ENCODE data around the gene BPHL.
"Not testable (repeated sequence)": the region's sequence is repeated elsewhere in the genome, so short reads cannot be mapped to it uniquely, and the experiment has no call there.

The BPHL gene

DNA sequence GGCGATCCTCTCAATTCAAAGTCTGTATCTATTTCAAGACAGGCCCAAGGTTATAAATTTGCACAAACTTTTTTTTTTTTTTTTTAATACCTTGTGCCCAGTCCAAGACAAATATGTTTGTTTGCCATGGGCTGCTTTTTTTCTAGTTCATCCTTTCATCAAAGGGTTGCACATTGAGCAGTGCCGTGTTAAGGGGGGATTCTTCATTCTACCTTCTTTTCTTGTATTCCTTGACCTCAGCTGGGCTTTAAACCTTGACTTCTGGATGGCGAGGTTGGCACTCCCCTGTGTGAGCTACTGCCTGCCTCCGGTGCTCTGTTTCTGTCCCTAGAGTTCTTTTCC, 42.8 kb upstream of the BPHL start:
- Histone ChIP-seq H3K27me3 (ENCODE audit: low read depth, low read length) (no peaks in the 10 kb centered on the region), H3K4me1 (ENCODE audit: low read length) (peaks cover 7% of the 10 kb centered on the region; the same call in 1 of the 2 replicates), H3K4me2 (ENCODE audit: low read length) (peak overlapping the region; percentile 4; the same call in 1 of the 2 replicates), H3K9ac (ENCODE audit: low read length) (no peak overlapping the region), H4K20me1 (ENCODE audit: insufficient read depth, low read length) (no peaks in the 10 kb centered on the region), H3K79me2 (ENCODE audit: low read length) (peaks cover 4% of the 10 kb centered on the region), H3K9me3 (ENCODE audit: insufficient read depth, low read length) (no peaks in the 10 kb centered on the region), H2AFZ (ENCODE audit: low read depth, low read length) (no peak overlapping the region), H3K27ac (ENCODE audit: low read length) (no peak overlapping the region), H3K36me3 (replicated peaks; ENCODE audit: low read depth, low read length) (peaks cover 1% of the 10 kb centered on the region), H3K4me3 (ENCODE audit: low read length) (no peak overlapping the region)
- TF ChIP-seq, protein P1, sequence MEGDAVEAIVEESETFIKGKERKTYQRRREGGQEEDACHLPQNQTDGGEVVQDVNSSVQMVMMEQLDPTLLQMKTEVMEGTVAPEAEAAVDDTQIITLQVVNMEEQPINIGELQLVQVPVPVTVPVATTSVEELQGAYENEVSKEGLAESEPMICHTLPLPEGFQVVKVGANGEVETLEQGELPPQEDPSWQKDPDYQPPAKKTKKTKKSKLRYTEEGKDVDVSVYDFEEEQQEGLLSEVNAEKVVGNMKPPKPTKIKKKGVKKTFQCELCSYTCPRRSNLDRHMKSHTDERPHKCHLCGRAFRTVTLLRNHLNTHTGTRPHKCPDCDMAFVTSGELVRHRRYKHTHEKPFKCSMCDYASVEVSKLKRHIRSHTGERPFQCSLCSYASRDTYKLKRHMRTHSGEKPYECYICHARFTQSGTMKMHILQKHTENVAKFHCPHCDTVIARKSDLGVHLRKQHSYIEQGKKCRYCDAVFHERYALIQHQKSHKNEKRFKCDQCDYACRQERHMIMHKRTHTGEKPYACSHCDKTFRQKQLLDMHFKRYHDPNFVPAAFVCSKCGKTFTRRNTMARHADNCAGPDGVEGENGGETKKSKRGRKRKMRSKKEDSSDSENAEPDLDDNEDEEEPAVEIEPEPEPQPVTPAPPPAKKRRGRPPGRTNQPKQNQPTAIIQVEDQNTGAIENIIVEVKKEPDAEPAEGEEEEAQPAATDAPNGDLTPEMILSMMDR (IDR thresholded peaks at IDR 0.05; ENCODE audit: low read depth, low read length) = no peak
- no peak for TF ChIP-seq EZH2phosphoT487 (IDR thresholded peaks at IDR 0.05; ENCODE audit: low read depth)

DNA sequence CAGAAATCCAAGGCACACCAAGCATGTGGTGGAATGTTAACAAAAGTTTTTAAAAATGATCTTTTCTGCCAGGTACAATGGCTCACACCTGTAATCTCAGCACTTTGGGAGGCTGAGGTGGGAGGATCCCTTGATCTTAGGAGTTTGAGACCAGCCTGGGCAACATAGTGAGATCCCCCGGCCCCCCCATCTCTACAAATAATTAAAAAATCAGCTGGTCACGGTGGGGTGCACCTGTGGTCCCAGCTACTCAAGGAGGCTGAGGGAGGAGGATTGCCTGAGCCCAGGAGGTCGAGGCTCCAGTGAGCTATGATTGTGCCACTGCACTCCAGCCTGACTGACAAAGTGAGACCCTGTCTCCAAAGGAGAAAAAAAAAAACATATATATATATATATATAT, 42.2 kb upstream of the BPHL start:
- no peak overlapping the region for H3K27ac ChIP-seq (ENCODE audit: low read length)
- no peak overlapping the region for H3K4me2 ChIP-seq (ENCODE audit: low read length)
- no peak overlapping the region for H2AFZ ChIP-seq (ENCODE audit: low read depth, low read length)
- H3K79me2 ChIP-seq (ENCODE audit: low read length) = peaks cover 3% of the 10 kb centered on the region
- peaks cover 3% of the 10 kb centered on the region for H3K36me3 ChIP-seq (replicated peaks; ENCODE audit: low read depth, low read length)
- H3K4me1 ChIP-seq (ENCODE audit: low read length) = peaks cover 7% of the 10 kb centered on the region; the same call in 1 of the 2 replicates
- no peaks in the 10 kb centered on the region for H4K20me1 ChIP-seq (ENCODE audit: insufficient read depth, low read length)
- no peak overlapping the region for H3K9ac ChIP-seq (ENCODE audit: low read length)
- no peak for TF ChIP-seq EZH2phosphoT487 (IDR thresholded peaks at IDR 0.05; ENCODE audit: low read depth)
- TF ChIP-seq, protein P1 (IDR thresholded peaks at IDR 0.05; ENCODE audit: low read depth, low read length) = no peak
- no peaks in the 10 kb centered on the region for H3K9me3 ChIP-seq (ENCODE audit: insufficient read depth, low read length)
- H3K4me3 ChIP-seq (ENCODE audit: low read length) = no peak overlapping the region
- H3K27me3 ChIP-seq (ENCODE audit: low read depth, low read length) = no peaks in the 10 kb centered on the region

DNA sequence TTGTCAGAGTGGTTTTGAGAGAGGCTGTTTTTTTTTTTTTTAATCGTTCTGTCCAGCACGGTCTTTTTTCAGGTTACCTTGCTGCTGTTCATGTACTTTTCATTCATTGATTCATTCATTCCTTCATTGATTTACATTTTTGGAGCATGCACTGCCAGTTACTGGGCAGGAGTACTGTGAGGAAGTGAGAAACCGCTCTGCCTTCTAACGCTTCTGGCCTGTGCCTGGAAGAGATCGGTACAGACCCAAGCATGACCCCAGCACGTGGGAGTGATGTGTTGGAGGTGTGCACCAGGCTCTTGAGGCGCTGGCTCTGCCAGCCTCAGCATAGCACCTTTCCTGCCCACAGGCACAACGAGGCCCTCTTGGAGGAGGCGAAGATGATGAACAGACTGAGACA, 41.1 kb upstream of the BPHL start:
- Histone ChIP-seq H3K4me1 (ENCODE audit: low read length) (peaks cover 7% of the 10 kb centered on the region; the same call in 1 of the 2 replicates), H3K4me3 (ENCODE audit: low read length) (no peak overlapping the region), H3K27ac (ENCODE audit: low read length) (no peak overlapping the region), H3K27me3 (ENCODE audit: low read depth, low read length) (no peaks in the 10 kb centered on the region), H3K36me3 (replicated peaks; ENCODE audit: low read depth, low read length) (peaks cover 5% of the 10 kb centered on the region), H3K9ac (ENCODE audit: low read length) (no peak overlapping the region), H4K20me1 (ENCODE audit: insufficient read depth, low read length) (no peaks in the 10 kb centered on the region), H3K9me3 (ENCODE audit: insufficient read depth, low read length) (no peaks in the 10 kb centered on the region), H3K4me2 (ENCODE audit: low read length) (no peak overlapping the region), H2AFZ (ENCODE audit: low read depth, low read length) (no peak overlapping the region), H3K79me2 (ENCODE audit: low read length) (no peaks in the 10 kb centered on the region)
- no peak for TF ChIP-seq EZH2phosphoT487 (IDR thresholded peaks at IDR 0.05; ENCODE audit: low read depth)
- TF ChIP-seq, protein P1 (IDR thresholded peaks at IDR 0.05; ENCODE audit: low read depth, low read length) = no peak

DNA sequence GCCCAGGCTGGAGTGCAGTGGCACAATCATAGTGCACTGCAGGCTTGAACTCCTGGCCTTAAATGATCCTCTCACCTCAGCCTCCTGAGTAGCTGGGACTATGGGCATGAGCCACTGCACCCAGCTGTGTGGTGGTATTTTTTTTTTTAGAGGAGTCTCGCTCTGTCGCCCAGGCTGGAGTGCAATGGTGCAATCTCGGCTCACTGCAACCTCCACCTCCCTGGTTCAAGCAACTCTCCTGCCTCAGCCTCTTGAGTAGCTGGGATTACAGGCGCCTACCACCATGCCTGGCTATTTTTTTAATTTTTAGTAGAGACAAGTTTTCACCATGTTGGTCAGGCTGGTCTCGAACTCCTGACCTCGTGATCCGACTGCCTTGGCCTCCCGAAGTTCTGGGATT, 39.6 kb upstream of the BPHL start:
- not testable (repeated sequence) for H3K79me2 ChIP-seq (ENCODE audit: low read length); H3K4me2 ChIP-seq (ENCODE audit: low read length); H3K9me3 ChIP-seq (ENCODE audit: insufficient read depth, low read length); H2AFZ ChIP-seq (ENCODE audit: low read depth, low read length); H3K27ac ChIP-seq (ENCODE audit: low read length); H4K20me1 ChIP-seq (ENCODE audit: insufficient read depth, low read length); H3K4me1 ChIP-seq (ENCODE audit: low read length); H3K36me3 ChIP-seq (replicated peaks; ENCODE audit: low read depth, low read length); H3K27me3 ChIP-seq (ENCODE audit: low read depth, low read length); H3K9ac ChIP-seq (ENCODE audit: low read length); H3K4me3 ChIP-seq (ENCODE audit: low read length)

DNA sequence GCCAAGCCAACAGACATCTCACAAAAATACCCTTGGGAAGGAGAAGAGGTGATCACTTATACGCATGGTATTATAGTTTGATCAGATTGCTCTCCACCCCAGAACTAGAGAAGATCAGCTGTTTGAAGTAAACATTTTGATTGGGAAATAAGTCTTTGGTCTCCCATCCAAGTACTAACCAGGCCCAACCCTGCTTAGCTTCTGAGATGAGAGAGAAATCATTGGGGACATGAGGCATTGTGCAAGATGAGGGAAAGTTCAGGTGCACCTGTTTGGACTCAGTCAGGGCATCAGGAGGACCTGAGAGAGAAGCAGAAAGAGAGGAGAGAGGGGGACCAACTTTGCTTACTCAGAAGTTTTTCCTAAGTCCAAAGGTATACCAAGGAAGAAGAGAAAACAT, 38.8 kb upstream of the BPHL start:
- H3K27ac ChIP-seq (ENCODE audit: low read length) = no peak overlapping the region
- no peaks in the 10 kb centered on the region for H4K20me1 ChIP-seq (ENCODE audit: insufficient read depth, low read length)
- TF ChIP-seq, protein P1 (IDR thresholded peaks at IDR 0.05; ENCODE audit: low read depth, low read length) = no peak
- TF ChIP-seq EZH2phosphoT487 (IDR thresholded peaks at IDR 0.05; ENCODE audit: low read depth) = no peak
- H3K36me3 ChIP-seq (replicated peaks; ENCODE audit: low read depth, low read length) = peaks cover 5% of the 10 kb centered on the region
- H2AFZ ChIP-seq (ENCODE audit: low read depth, low read length) = no peak overlapping the region
- H3K4me3 ChIP-seq (ENCODE audit: low read length) = no peak overlapping the region
- H3K4me2 ChIP-seq (ENCODE audit: low read length) = no peak overlapping the region
- no peak overlapping the region for H3K9ac ChIP-seq (ENCODE audit: low read length)
- H3K4me1 ChIP-seq (ENCODE audit: low read length) = peaks cover 7% of the 10 kb centered on the region; the same call in 1 of the 2 replicates
- H3K27me3 ChIP-seq (ENCODE audit: low read depth, low read length) = no peaks in the 10 kb centered on the region
- H3K79me2 ChIP-seq (ENCODE audit: low read length) = no peaks in the 10 kb centered on the region
- H3K9me3 ChIP-seq (ENCODE audit: insufficient read depth, low read length) = no peaks in the 10 kb centered on the region
